ENCODE measurements around the gene KRTAP19-8.

DNA sequence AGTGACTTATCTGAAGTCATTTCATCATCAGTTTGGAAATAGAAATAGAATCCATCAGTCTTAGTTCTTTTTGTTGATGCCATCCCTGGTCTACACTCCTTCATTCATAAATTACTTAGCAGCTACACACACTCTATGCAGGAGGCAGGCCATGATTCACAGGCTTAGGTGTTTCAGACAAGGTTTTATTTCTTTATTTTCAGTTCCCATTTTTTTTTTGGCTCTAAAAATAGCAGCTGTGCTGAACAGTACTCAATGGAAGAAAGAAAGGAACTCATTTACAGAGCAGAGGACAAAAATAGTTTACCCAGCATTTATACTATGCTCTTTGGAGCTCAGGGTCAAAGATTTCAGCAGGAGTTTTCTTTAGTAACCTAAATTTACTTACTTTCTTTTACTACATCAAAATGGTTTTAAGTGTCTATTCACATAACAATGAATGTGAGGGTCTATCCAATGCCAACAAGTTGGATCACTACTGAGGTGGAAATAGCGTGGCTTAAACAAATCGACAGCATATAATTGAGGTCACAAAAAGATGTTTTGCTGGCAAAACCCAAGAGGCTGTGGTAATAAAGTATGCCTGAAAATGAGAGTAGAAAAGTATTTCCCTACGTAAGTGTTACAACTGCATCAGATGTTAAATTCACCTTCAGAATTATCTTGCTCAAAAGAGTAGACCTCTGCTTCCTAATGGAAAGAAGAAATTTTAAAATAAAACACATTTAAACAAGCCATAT is 7.7 kb downstream of the KRTAP19-8 start:
- TF ChIP-seq, protein P1, sequence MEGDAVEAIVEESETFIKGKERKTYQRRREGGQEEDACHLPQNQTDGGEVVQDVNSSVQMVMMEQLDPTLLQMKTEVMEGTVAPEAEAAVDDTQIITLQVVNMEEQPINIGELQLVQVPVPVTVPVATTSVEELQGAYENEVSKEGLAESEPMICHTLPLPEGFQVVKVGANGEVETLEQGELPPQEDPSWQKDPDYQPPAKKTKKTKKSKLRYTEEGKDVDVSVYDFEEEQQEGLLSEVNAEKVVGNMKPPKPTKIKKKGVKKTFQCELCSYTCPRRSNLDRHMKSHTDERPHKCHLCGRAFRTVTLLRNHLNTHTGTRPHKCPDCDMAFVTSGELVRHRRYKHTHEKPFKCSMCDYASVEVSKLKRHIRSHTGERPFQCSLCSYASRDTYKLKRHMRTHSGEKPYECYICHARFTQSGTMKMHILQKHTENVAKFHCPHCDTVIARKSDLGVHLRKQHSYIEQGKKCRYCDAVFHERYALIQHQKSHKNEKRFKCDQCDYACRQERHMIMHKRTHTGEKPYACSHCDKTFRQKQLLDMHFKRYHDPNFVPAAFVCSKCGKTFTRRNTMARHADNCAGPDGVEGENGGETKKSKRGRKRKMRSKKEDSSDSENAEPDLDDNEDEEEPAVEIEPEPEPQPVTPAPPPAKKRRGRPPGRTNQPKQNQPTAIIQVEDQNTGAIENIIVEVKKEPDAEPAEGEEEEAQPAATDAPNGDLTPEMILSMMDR (IDR thresholded peaks at IDR 0.05; ENCODE audit: low read depth, low read length), result no peak
- no peak for TF ChIP-seq EZH2phosphoT487 (IDR thresholded peaks at IDR 0.05; ENCODE audit: low read depth)
